ENCODE data around the gene KIAA1328.

The KIAA1328 gene

GRCh38 chr18:37248281-37248680 is 419.4 kb downstream of the KIAA1328 start:
- TF ChIP-seq, protein P1, sequence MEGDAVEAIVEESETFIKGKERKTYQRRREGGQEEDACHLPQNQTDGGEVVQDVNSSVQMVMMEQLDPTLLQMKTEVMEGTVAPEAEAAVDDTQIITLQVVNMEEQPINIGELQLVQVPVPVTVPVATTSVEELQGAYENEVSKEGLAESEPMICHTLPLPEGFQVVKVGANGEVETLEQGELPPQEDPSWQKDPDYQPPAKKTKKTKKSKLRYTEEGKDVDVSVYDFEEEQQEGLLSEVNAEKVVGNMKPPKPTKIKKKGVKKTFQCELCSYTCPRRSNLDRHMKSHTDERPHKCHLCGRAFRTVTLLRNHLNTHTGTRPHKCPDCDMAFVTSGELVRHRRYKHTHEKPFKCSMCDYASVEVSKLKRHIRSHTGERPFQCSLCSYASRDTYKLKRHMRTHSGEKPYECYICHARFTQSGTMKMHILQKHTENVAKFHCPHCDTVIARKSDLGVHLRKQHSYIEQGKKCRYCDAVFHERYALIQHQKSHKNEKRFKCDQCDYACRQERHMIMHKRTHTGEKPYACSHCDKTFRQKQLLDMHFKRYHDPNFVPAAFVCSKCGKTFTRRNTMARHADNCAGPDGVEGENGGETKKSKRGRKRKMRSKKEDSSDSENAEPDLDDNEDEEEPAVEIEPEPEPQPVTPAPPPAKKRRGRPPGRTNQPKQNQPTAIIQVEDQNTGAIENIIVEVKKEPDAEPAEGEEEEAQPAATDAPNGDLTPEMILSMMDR (conservative IDR thresholded peaks at IDR 0.05; ENCODE audit: low read depth), result no peak
- CTCF ChIA-PET, result no interaction called here
- POLR2A ChIA-PET (ENCODE audit: low non-redundant PET), result no interaction called here

GRCh38 chr18:37249171-37249886 is 420.4 kb downstream of the KIAA1328 start:
- H3K27ac ChIP-seq, result no peak overlapping the region
- POLR2A ChIA-PET (ENCODE audit: low non-redundant PET), result no interaction called here
- no peak for DNase-seq (ENCODE audit: low spot score)
- CTCF ChIA-PET, result interaction anchor here (0.6 kb wide), 1 partner anchor 20 kb away, joined by 3 read pairs; no protein-coding TSS in a partner anchor
- TF ChIP-seq, protein P1 (conservative IDR thresholded peaks at IDR 0.05; ENCODE audit: low read depth), result no peak

More at GRCh38 chr18:37248281-37248680, 419.4 kb downstream of the KIAA1328 start:
- no peak for DNase-seq (ENCODE audit: low spot score)
- no peak overlapping the region for H3K27ac ChIP-seq

DNA sequence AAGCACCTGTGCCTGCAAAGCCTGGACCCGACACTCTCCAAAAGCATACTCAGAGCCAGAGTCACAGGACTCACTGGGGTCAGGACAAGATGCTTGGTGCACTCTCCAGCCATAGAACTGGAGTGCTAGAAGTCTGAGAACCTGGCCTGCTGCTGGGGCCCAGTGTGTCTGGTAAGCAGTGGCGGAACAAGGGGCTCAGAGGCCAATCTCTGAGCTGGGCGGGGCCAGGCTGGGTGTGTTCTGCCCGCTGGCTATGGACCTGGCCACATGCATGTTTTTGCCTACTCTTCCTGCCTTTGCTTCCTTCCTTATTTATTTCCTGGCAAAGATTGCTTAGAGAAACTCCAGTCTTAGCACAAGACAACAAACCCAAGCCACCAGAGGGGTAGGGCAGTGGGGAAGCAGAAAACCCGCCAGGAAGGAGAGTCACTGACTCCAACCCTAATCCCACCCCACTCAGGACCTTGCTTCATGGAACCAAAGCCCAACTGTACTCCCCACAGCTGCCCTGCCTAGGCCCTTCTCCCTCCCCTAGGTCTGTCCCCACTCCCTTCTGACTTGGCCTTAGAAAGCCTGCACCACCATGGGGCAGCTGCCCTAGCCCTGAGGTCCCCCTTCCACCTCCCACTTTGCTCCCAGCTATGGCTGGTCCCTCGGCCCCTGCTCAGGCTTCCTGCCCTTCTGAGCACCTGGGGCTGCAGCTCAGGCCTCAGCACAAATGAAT is 421.1 kb downstream of the KIAA1328 start:
- ChIA-PET CTCF (no interaction called here), POLR2A (ENCODE audit: low non-redundant PET) (no interaction called here)

DNA sequence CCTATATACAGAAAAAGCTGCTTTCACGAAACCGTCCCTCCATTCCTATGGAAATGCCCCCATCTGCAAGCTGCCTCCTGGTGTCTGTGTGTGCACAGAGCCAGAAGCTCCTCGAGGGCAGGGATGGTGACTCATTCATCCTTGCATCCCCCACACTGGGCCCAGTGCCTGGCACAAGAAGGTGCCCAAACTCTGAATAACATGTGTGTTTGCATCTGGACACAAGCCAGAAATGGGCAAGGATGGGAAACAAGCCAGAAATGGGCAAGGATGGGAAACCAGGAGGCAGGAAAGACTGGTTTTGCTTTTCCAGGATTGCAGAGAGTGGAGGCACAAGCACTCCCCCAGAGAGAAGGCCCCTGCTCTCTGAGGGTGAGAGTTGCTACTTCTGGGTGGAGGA is 422.8 kb downstream of the KIAA1328 start:
- ChIA-PET CTCF (no interaction called here), POLR2A (ENCODE audit: low non-redundant PET) (no interaction called here)
- TF ChIP-seq, protein P1 (conservative IDR thresholded peaks at IDR 0.05; ENCODE audit: low read depth), result no peak
- DNase-seq (ENCODE audit: low spot score), result no peak
- H3K27ac ChIP-seq, result no peak overlapping the region

More for the DNA sequence above, 421.1 kb downstream of the KIAA1328 start:
- H3K27ac ChIP-seq, result no peak overlapping the region
- TF ChIP-seq, protein P1 (conservative IDR thresholded peaks at IDR 0.05; ENCODE audit: low read depth), result no peak
- DNase-seq (ENCODE audit: low spot score), result no peak

- no peak overlapping the region for H3K27ac ChIP-seq
- ChIA-PET POLR2A (ENCODE audit: low non-redundant PET) (no interaction called here), CTCF (no interaction called here)
- DNase-seq (ENCODE audit: low spot score), result no peak
- TF ChIP-seq, protein P1 (conservative IDR thresholded peaks at IDR 0.05; ENCODE audit: low read depth), result no peak
Measured at GRCh38 chr18:37252342-37252741, 423.4 kb downstream of the KIAA1328 start.

GRCh38 chr18:37252854-37253393 is 424.0 kb downstream of the KIAA1328 start:
- TF ChIP-seq, protein P1 (conservative IDR thresholded peaks at IDR 0.05; ENCODE audit: low read depth), result no peak
- CTCF ChIA-PET, result no interaction called here
- no peak overlapping the region for H3K27ac ChIP-seq
- no peak for DNase-seq (ENCODE audit: low spot score)
- POLR2A ChIA-PET (ENCODE audit: low non-redundant PET), result no interaction called here
